Neural progenitor cell (in vitro differentiated cells): Measurements from ENCODE around the gene SNX21. TPM values are rescaled to one million over a fixed set of nuclear protein-coding genes. Genes with fewer than 3 reads are reported as not detected.

Experiments used
- DNase-seq: peaks from one replicate; pipeline ENCODE4 v3.0.0-alpha.2; 2016; ENCODE audit warnings: low spot score
- H2AFZ ChIP-seq: fragments of 200-600 bp; sonication (generic); replicated peaks from 2 replicates; pipeline ENCODE4 v1.6.1; 2016; ENCODE audit warnings: antibody characterized with exemption
- H3F3A ChIP-seq: fragments of 200-600 bp; sonication (generic); 2 replicates; pipeline ENCODE4 v1.6.1; 2016; ENCODE audit warnings: antibody characterized with exemption, low read depth
- H3K27ac ChIP-seq: fragments of 200-600 bp; sonication (generic); 2 replicates; pipeline ENCODE4 v1.5.1; 2016; ENCODE audit warnings: mild to moderate bottlenecking
- H3K27me3 ChIP-seq: fragments of 200-600 bp; sonication (generic); 2 replicates; pipeline ENCODE4 v1.6.1; 2016; ENCODE audit warnings: mild to moderate bottlenecking, moderate library complexity
- H3K36me3 ChIP-seq: fragments of 200-600 bp; sonication (generic); 2 replicates; pipeline ENCODE4 v1.5.1; 2016
- H3K4me1 ChIP-seq: fragments of 200-600 bp; sonication (generic); 2 replicates; pipeline ENCODE4 v1.6.1; 2016; ENCODE audit warnings: mixed run types
- H3K4me2 ChIP-seq: fragments of 200-600 bp; sonication (generic); 2 replicates; pipeline ENCODE4 v1.6.1; 2016
- H3K4me3 ChIP-seq: fragments of 200-600 bp; sonication (generic); 2 replicates; pipeline ENCODE4 v1.5.1; 2016
- H3K79me2 ChIP-seq: fragments of 200-600 bp; sonication (generic); 2 replicates; pipeline ENCODE4 v1.6.1; 2016; ENCODE audit warnings: low read depth
- H3K9ac ChIP-seq: fragments of 200-600 bp; sonication (generic); 2 replicates; pipeline ENCODE4 v1.6.1; 2016
- H3K9me3 ChIP-seq: fragments of 200-600 bp; sonication (generic); 2 replicates; pipeline ENCODE4 v1.5.1; 2016; ENCODE audit warnings: low read depth
- H4K20me1 ChIP-seq: fragments of 200-600 bp; sonication (generic); 2 replicates; pipeline ENCODE4 v1.6.1; 2016; ENCODE audit warnings: low read depth
- H3K27ac Mint-ChIP-seq: 3 replicates; pipeline ENCODE4 v1.8.0; 2021; ENCODE audit warnings: mixed read lengths
- H3K27me3 Mint-ChIP-seq: 2 replicates; pipeline ENCODE4 v1.8.0; 2022; ENCODE audit warnings: low read depth, mild to moderate bottlenecking, inconsistent platforms, moderate library complexity, mixed read lengths; ENCODE audit not compliant: insufficient read depth
- H3K36me3 Mint-ChIP-seq: 3 replicates; pipeline ENCODE4 v1.8.0; 2021; ENCODE audit warnings: mixed read lengths
- H3K4me1 Mint-ChIP-seq: 3 replicates; pipeline ENCODE4 v1.8.0; 2021; ENCODE audit warnings: mixed read lengths
- H3K4me3 Mint-ChIP-seq: 3 replicates; pipeline ENCODE4 v1.8.0; 2021; ENCODE audit warnings: mild to moderate bottlenecking, moderate library complexity, mixed read lengths
- H3K9me3 Mint-ChIP-seq: 3 replicates; pipeline ENCODE4 v1.8.0; 2020; ENCODE audit warnings: mixed read lengths
- CTCF ChIP-seq: fragments of 200-600 bp; sonication (generic); IDR thresholded peaks from 2 replicates; pipeline ENCODE4 v1.5.1; 2017; ENCODE audit warnings: antibody characterized with exemption, mild to moderate bottlenecking
- EZH2 ChIP-seq: fragments of 200-600 bp; sonication (generic); IDR thresholded peaks from 2 replicates; pipeline ENCODE4 v1.6.1; 2017; ENCODE audit warnings: antibody characterized with exemption, mild to moderate bottlenecking, moderate library complexity
- EZH2phosphoT487 ChIP-seq: fragments of 200-600 bp; sonication (generic); IDR thresholded peaks from 2 replicates; pipeline ENCODE4 v1.6.1; 2017; ENCODE audit warnings: antibody characterized with exemption
- total RNA-seq: library from RNA; depleted of rRNA; stranded (reverse); fragments of >200 nt; gene quantifications from 2 replicates; pipeline ENCODE4 v1.2.3, GENCODE V29; 2015; ENCODE audit warnings: low replicate concordance

SNX21 gene
- total RNA-seq, 1 donor from 2014 or later, result 12.2 TPM

GRCh38 chr20:45833883-45834796, 541 bp downstream of the SNX21 start:
- no peak overlapping the region for H3K27ac Mint-ChIP-seq
- peaks cover 3% of the 10 kb centered on the region for H4K20me1 ChIP-seq
- H3K4me3 Mint-ChIP-seq, result peak overlapping the region; percentile 82
- peaks cover 10% of the 10 kb centered on the region for H3K79me2 ChIP-seq
- no peak overlapping the region for H3K9ac ChIP-seq
- peak overlapping the region; percentile 79 for H3K4me2 ChIP-seq
- DNase-seq, result peak; percentile 85
- no peaks in the 10 kb centered on the region for H3K36me3 Mint-ChIP-seq
- H3K4me3 ChIP-seq, result peak overlapping the region; percentile 68
- H3K4me1 ChIP-seq, result peaks cover 13% of the 10 kb centered on the region
- H3K9me3 Mint-ChIP-seq, result no peaks in the 10 kb centered on the region
- H3K27me3 Mint-ChIP-seq, result peaks cover 4% of the 10 kb centered on the region
- H3F3A ChIP-seq, result peaks cover 31% of the 10 kb centered on the region
- H3K36me3 ChIP-seq, result no peaks in the 10 kb centered on the region
- TF ChIP-seq EZH2phosphoT487, result no peak
- TF ChIP-seq CTCF, result no peak
- no peak for TF ChIP-seq EZH2
- H3K27me3 ChIP-seq, result no peaks in the 10 kb centered on the region
- H3K4me1 Mint-ChIP-seq, result peaks cover 24% of the 10 kb centered on the region
- peak overlapping the region; percentile 85 for H2AFZ ChIP-seq
- no peaks in the 10 kb centered on the region for H3K9me3 ChIP-seq
- no peak overlapping the region for H3K27ac ChIP-seq

- Histone ChIP-seq H3K27ac (no peak overlapping the region), H3K9me3 (no peaks in the 10 kb centered on the region), H3K9ac (no peak overlapping the region), H3K4me3 (peak overlapping the region; percentile 68), H3F3A (peaks cover 31% of the 10 kb centered on the region), H3K4me1 (peaks cover 13% of the 10 kb centered on the region), H3K27me3 (no peaks in the 10 kb centered on the region), H3K4me2 (peak overlapping the region; percentile 79), H3K79me2 (peaks cover 10% of the 10 kb centered on the region), H4K20me1 (peaks cover 3% of the 10 kb centered on the region), H2AFZ (no peak overlapping the region), H3K36me3 (no peaks in the 10 kb centered on the region)
- Mint-ChIP-seq H3K4me3 (peak overlapping the region; percentile 82), H3K27ac (no peak overlapping the region), H3K9me3 (no peaks in the 10 kb centered on the region), H3K4me1 (peaks cover 24% of the 10 kb centered on the region), H3K27me3 (peaks cover 4% of the 10 kb centered on the region), H3K36me3 (no peaks in the 10 kb centered on the region)
- TF ChIP-seq EZH2phosphoT487 (no peak), EZH2 (no peak), CTCF (no peak)
- no peak for DNase-seq
Observed at GRCh38 chr20:45834797-45835161, 1.2 kb downstream of the SNX21 start.

- peaks cover 3% of the 10 kb centered on the region for H4K20me1 ChIP-seq
- no peaks in the 10 kb centered on the region for H3K36me3 ChIP-seq
- no peak overlapping the region for H3K4me3 ChIP-seq
- DNase-seq, result no peak
- H3K4me3 Mint-ChIP-seq, result peak overlapping the region; percentile 82
- peaks cover 3% of the 10 kb centered on the region for H3K27me3 Mint-ChIP-seq
- no peak overlapping the region for H3K9ac ChIP-seq
- H3K9me3 ChIP-seq, result no peaks in the 10 kb centered on the region
- H2AFZ ChIP-seq, result no peak overlapping the region
- H3K27ac Mint-ChIP-seq, result no peak overlapping the region
- H3K4me1 Mint-ChIP-seq, result peaks cover 24% of the 10 kb centered on the region
- H3K9me3 Mint-ChIP-seq, result no peaks in the 10 kb centered on the region
- no peaks in the 10 kb centered on the region for H3K36me3 Mint-ChIP-seq
- H3K4me1 ChIP-seq, result peaks cover 13% of the 10 kb centered on the region
- peaks cover 10% of the 10 kb centered on the region for H3K79me2 ChIP-seq
- TF ChIP-seq EZH2phosphoT487, result no peak
- TF ChIP-seq EZH2, result no peak
- no peak for TF ChIP-seq CTCF
- no peak overlapping the region for H3K27ac ChIP-seq
- peak overlapping the region; percentile 79 for H3K4me2 ChIP-seq
- no peaks in the 10 kb centered on the region for H3K27me3 ChIP-seq
- peaks cover 31% of the 10 kb centered on the region for H3F3A ChIP-seq
Observed at GRCh38 chr20:45835329-45835765, 1.7 kb downstream of the SNX21 start.
